GM10266 (cell line): ENCODE measurements around the gene C10orf105.

ENCODE experiments used
- DNase-seq: peaks from one replicate; pipeline ENCODE4 v3.0.0; 2012; ENCODE audit errors: extremely low spot score
- CTCF ChIP-seq: IDR thresholded peaks from 2 replicates; pipeline ENCODE4 v1.5.1; 2012; ENCODE audit warnings: mild to moderate bottlenecking, low read depth; ENCODE audit not compliant: control insufficient read depth, insufficient read depth; ENCODE audit errors: missing control alignments

C10orf105 gene, protein sequence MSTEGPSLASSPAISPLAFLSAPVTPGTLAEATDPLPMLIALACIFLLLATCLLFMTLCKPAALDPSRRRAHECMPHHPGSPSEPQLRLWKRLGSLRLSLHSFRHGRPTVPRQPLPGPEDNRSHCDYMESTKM

GRCh38 chr10:71719464-71720201, at the start of gene C10orf105:
Gene C10orf105, minus strand, starts transcription at chr10:71719778. Its CDS starts 3,441 bp downstream, at chr10:71716337.
- no peak for TF ChIP-seq CTCF
- no peak for DNase-seq

- no peak for TF ChIP-seq CTCF
- no peak for DNase-seq
Observed at GRCh38 chr10:71767420-71768035, 48.0 kb upstream of the C10orf105 start.

DNA sequence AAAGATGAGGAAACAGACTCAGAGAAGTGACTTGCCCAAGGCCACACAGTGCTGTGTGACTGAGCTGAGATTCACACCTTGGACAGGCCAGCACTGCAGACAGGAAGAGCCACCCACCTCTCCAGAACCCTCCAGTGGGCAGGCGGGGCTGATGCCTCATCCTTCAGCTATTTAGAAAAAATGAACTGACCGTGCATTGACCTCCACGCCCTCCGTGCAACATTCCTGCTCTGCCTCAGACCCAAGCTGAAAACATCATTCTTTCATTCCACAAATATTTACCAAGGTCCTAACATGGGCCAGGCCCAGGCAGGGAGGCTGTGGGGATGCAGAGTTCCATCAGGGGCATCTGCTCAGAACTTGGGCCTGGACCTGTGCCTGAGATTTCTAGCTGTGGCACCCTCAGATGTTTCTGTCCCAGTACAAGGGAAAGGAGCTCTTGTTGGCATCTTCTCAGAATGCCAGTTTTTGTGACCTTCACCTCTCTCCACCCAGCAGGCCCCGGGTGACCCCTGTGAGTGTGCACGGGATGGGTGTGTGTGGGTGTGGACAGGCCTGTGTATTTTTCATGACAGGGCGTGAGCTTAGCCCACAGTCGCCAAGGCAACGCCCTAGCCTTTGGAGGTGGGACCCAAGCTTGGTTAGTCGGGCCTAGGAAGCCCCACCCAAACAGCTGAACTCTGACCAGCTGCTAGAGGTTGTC, 47.3 kb upstream of the C10orf105 start:
- TF ChIP-seq CTCF: no peak
- no peak for DNase-seq

- no peak for TF ChIP-seq CTCF
- DNase-seq: no peak
Observed at GRCh38 chr10:71765906-71766716, 46.5 kb upstream of the C10orf105 start.

DNA sequence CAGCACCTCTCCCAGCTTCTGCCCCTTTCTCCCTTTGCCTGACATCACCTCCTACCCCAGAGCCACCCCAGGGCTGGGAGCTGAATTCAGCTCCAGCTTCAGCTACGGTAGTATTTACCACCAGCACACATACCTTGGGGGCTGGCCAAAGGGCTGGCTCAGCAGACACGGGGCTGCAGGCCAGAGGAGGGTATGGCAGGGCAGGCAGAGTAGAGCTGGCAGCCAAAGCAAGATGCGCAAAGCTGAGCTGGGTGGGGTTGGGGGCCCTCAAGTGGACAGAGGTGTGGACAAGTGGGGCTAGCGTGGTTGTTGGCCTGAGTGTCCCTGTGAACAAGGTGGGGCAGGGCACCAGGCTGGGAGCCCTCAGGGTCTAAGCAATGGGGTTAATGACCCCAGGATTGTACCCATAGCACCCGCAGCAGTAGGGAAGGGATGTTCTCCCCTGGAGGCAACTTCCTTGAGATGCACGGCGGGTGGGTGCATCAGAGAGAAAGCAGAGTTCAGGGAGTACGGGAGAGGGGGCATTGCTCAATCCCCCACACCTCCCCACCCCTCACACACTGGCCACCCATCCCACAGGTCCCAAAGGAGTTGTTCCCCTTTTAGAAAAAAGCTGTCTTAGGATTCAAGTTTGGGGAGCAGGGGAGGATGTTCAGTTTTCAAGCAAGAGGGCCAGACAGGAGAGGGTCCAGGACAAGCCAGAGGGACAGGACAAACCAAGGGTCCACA, 45.8 kb upstream of the C10orf105 start:
- TF ChIP-seq CTCF: no peak
- no peak for DNase-seq

- DNase-seq: no peak
- no peak for TF ChIP-seq CTCF
Observed at GRCh38 chr10:71763352-71764127, 44.0 kb upstream of the C10orf105 start.
